T-helper 2 cell treated with Interferon-gamma antibody and Interleukin-4, amounts not matched to agents 100 ng/mL and 5 ng/mL, for 36 hours (primary cell): ENCODE results near the gene TSPO. TPM values are rescaled to one million over a fixed set of nuclear protein-coding genes. Genes with fewer than 3 reads are reported as not detected.

ENCODE experiments used
- intact Hi-C: fragments of 100-400 bp; cut with micrococcal nuclease; formaldehyde crosslinking; loops from one replicate; pipeline ENCODE4 v1.15.1; 2023
- total RNA-seq: library from RNA; stranded (reverse); gene quantifications from 2 replicates; pipeline ENCODE4 v1.2.3, GENCODE V29; 2022

TSPO gene
- total RNA-seq, 1 donor from 2014 or later = 96.4 TPM

- intact Hi-C loops = no loop called here
These were observed 23.7 kb downstream of the TSPO start for GRCh38 chr22:43174941-43175531.

DNA sequence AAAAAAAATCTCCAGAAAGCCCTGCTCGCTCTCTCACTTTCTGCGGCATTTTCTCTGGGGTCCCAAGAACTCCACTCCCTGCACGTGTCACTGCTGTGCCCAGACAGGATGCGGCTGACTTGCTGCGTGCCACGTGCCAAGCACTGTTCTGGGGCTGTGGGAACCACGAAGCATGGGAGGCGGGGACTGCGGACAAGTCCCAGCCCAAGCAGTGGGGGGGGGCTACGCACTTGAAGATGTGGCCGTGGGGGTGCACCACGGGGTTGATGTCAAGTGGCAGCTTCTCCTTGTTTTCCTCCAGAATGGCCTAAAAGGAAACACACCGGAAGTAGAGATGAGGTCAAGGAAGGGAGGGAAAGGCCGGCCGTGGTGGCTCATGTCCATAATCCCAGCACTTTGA is 24.7 kb downstream of the TSPO start:
- intact Hi-C loops = no loop called here

DNA sequence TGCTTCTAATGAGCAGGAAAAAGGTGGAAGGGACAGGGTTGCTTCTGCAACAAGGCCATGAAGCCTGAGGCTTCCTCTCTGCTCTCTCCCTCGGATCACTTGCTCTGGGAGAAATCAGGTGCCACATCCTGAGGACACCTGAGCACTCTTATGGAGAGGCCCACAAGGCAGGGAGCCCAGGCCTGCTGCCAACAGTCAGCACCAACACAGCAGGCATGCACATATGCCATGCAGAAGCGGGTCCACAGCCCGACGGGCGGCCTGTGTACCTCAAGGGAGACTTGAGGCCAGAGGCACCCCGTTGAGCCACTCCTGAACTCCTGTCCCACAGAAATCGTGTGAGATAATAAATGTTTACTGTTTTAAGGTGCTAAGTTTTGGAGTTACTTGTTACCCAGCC is 26.1 kb downstream of the TSPO start:
- intact Hi-C loops = no loop called here

DNA sequence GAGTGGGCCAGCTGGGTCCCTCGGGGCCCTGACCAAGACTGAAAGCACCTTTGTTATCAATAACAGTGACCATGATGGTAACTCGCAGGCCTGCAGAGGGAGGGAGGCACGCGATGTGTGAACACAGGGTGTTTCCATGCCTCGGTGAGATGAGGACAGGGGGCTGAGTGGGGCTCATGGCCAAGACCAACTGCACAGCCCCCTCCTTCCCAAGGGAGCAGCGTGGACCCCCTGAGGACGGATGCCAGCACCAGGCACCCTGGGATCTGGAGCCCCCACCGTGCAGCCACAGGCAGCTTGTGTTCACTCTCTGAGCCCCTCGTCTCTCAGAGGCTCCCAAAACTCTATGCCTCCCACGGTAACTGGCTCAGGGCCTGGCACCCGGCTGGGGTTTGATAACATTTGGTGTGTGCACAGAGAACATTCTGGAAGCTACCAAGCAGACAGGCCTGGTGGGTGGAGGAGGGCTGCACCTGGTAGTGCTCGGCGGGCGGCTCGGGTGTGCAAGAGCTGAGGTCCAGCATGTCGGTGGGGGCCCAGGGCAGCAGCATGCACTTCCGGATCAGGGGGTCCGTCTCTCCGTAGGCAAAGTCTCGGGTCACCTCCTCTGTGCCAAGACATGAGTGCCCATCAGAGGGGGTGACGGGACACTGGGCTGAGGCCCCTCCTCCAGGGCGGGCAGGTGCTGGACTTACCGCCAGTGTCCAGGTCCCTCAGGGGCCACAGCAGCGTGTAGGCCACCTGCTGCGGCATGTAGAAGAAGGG is 28.0 kb downstream of the TSPO start:
- intact Hi-C loops = no loop called here

GRCh38 chr22:43179911-43180195 is 28.5 kb downstream of the TSPO start:
- intact Hi-C loops = no loop called here

DNA sequence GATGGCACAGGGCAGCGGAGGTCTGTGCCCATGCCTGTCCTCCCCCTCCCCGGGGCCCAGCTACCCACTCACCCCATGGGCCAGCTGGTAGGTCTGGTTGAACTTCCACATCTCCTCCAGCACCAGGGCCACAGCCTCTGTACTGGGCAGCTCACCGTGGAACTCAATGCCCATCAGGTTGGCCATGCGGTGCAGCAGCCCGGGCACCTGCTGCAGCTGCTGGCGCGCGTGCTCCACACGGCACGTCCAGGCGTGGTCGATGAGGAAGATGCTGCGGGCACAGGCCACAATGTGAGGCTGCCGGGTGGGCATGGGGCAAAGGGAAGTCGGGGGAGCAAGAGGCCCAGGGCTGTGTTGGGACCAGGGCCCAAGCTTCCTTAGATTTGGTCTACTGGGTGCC is 29.3 kb downstream of the TSPO start:
- intact Hi-C loops = no loop called here

- intact Hi-C loops = no loop called here
These were observed 30.1 kb downstream of the TSPO start for GRCh38 chr22:43181321-43182076.

- intact Hi-C loops = no loop called here
These were observed 30.8 kb downstream of the TSPO start for GRCh38 chr22:43182118-43182517.

GRCh38 chr22:43182726-43183125 is 31.4 kb downstream of the TSPO start:
- intact Hi-C loops = no loop called here

DNA sequence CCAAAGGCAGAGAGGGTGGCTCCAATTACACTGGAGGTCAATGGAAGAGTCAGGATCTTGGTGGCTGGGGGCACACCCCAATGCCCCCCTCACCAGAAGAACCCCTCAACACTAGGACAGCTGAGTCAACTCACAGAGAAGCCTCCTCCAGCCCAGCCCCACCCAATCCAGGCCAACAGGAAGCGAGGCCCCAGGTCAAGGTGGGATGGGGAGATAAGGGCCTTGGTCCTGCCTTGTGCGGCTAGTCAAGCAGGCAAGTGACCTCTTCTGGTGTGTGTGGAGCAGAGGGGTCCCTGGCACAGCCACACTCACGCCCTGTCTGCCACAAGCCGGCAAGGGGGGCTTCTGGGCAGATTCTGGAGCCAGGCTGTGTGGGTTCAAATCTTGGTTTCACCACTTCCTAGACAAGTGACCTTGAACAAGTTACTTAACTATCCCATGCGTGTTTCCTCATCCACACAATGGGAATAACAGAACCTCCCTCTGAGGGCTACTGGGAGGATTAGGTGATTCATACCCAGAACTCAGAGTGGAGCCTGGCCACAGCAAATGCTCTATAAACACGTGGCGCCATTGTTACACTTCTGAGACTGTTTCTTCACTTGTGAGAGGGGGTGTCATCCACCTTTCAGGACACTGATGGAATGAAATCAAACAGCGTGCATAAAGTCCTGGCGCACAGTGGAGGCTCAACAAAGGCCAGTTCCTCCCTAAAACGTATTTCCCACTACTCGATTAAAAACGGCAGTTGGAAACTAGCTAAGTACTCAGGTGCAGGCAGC is 32.3 kb downstream of the TSPO start:
- intact Hi-C loops = no loop called here

GRCh38 chr22:43185860-43186261 is 34.5 kb downstream of the TSPO start:
- intact Hi-C loops = loop anchor here (2.0 kb wide), 3 partner anchors 35 to 171 kb away; partner anchors contain the start of genes MCAT, PACSIN2 and TSPO

DNA sequence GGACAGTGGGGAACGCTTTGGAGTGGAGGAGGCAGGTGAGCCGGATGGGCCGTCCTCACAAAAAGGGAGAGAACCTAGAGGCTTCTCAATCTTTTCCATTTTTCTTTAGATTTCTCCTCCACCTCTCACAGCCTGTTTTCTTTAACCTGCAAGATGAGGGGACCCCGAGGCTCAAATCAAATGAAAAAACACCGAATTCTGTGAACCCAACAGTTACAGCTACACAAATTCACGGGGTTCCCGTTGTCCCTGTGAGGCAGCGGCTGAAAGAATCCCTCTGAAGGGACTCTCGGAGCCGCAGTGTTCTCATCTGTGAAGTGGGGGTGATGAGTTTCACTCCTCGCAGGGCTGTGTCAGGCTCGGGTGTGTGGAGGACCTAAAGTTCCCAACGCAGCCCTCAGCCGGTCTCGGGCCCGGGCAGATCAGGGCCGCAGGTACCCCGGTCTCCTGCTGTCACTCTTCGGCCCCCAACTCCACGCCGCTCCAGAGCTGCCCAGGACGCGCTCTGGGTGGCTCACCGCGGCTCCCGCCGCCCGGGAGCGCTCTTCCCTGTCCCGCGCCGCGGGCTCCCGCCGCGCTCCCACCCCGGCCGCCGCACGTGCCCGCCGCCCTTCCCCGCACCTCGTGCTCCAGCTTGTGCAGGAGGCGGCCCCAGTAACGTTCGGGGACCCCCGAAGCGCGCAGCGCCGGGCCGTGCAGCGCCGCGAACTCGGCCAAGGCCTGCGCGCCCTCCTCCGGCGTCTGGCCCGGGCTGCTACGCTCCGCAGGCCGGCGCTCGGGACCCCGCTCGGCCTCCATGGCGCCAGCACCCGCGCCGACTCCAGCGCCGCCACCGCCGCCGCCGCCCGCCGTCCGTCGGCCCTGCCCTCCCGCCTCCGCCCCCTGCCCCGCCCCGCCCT is 35.2 kb downstream of the TSPO start, which contains the start of gene TTLL12:
Gene TTLL12 (minus strand): TSS at position 863 of the 899 bp plus-strand sequence. CDS start 65 bp downstream, at position 798.
- intact Hi-C loops = loop anchor here (2.0 kb wide), 3 partner anchors 36 to 172 kb away; partner anchors contain the start of genes MCAT, PACSIN2 and TSPO

DNA sequence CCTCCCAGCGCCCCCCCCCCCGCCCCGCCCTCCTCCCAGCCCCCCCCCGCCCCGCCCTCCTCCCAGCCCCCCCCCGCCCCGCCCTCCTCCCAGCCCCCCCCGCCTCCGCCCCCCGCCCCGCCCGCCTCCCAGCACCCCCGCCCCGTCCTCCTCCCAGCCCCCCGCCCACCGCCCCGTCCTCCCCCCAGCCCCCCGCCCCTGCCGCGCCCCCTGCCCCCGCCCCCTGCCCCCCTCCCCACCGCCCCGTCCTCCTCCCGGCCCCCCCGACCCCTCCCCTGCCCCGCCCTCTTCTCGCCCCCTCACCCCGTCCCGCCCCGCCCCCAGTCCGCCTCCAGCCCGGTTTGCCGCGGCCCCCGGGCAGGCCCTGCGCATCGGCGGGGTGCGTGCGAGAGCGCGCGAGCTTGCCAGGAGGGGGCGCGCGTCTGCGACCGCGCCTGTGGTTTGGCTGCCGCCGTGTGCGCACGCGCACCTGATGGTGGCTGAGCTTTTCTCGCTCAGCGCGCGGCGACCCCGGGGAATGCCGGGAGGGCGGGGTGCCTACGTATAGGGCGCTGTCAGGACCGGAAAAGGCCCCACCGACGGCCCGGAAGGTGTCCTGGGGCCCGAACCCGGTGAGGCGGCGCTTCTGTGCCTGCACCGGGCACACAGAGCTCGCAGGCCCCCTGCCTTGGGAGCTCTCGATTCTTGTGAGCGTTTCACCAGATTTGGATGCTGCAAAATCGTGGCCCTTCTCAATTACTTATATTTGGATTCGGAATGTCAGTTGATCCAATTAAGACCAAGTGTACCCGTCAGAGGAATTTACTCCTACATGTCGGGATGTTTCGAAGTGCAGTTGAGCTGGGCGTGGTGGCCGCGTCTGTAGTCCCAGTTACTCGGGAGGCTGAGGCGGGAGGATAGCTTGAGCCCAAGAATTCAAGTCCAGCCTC is 36.1 kb downstream of the TSPO start:
- intact Hi-C loops = loop anchor here (2.0 kb wide), 3 partner anchors 37 to 173 kb away; partner anchors contain the start of genes MCAT, PACSIN2 and TSPO

DNA sequence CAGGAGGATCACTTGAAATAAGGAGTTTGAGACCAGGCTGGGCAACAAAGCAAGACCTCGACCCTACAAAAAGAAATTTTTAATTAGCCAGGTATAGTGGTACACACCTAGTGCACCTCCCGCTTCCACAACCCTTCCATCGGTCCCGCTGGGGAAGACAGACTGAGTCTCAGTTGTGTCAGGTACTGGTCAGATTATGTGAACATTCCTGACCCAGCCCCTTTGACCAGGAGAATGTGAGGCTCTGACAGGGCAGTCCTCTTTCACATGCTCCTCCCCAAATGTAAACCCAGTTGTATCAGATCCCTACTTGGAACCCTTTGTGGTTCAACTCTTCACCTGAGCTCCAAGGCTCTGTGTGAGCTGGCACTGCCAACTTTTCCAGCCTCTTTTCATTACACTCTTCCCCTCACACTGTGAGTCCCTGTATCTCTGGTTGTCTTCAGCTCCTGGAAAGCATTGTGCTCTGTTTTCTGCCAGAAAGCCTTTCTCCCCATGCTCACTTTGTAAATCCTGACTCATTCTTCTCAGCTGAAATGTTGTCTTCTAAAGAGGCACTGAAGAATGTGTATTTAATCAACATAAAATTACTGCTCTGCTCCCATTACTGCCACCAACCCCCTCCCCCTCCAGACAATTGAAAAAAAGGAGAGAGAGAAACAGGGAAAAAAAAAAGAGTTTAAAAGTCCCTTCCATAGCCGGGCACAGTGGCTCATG is 37.6 kb downstream of the TSPO start:
- intact Hi-C loops = no loop called here

- intact Hi-C loops = no loop called here
These were observed 40.5 kb downstream of the TSPO start for GRCh38 chr22:43191831-43192230.

GRCh38 chr22:43197271-43197941 is 46.0 kb downstream of the TSPO start:
- intact Hi-C loops = no loop called here

DNA sequence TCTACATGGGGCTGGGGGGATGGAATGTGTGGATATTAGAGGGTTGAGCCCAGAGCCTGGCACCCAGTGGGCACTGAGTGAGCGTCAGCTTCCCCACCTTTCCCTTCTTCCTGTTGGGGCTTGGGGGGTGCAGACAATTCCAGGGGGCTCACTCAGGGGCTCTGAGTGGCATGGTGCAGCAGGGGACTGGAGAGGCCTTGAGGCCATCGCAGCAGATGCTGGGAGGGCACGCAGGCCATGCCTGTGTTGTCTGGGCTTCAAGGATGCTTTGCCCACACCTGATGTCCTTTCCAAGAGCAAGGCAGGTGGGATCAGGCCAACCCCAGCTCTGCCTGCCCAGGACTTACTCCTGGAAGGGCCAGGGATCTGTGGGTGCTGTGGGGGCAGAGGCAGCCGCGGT is 46.8 kb downstream of the TSPO start:
- intact Hi-C loops = no loop called here

GRCh38 chr22:43198936-43199335 is 47.6 kb downstream of the TSPO start:
- intact Hi-C loops = no loop called here
